Measurements from ENCODE around the gene STK40.

Gene STK40

DNA sequence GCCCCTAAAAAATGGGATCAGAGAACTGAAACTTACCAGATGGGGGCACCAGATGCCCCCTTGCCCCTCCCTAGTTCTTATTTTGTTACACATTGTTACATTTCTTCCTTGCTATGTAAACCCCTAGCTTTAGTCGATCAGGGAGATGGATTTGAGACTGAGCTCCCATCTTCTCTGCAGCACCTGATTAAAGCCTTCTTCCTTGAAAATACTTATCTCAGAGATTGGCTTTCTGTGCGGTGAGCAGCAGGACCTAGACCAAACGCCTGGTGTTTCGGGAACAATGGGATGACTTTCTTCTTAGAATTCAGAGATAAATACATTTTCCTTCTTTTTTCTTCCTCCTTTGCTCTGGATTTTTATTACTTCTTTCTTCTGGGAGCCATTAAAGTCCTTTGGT is 28.7 kb upstream of the STK40 start:
- H3K4me3 ChIP-seq (ENCODE audit: low read depth, low read length): no peak overlapping the region
- ChIA-PET CTCF (interaction anchor here (1.3 to 5.7 kb wide), 4 partner anchors 9 to 114 kb away, joined by 3 to 42 read pairs (median 5); partner anchors contain the start of gene STK40), POLR2A (no interaction called here)
- no peak for DNase-seq (ENCODE audit: low read depth, low spot score)
- TF ChIP-seq, protein P1, sequence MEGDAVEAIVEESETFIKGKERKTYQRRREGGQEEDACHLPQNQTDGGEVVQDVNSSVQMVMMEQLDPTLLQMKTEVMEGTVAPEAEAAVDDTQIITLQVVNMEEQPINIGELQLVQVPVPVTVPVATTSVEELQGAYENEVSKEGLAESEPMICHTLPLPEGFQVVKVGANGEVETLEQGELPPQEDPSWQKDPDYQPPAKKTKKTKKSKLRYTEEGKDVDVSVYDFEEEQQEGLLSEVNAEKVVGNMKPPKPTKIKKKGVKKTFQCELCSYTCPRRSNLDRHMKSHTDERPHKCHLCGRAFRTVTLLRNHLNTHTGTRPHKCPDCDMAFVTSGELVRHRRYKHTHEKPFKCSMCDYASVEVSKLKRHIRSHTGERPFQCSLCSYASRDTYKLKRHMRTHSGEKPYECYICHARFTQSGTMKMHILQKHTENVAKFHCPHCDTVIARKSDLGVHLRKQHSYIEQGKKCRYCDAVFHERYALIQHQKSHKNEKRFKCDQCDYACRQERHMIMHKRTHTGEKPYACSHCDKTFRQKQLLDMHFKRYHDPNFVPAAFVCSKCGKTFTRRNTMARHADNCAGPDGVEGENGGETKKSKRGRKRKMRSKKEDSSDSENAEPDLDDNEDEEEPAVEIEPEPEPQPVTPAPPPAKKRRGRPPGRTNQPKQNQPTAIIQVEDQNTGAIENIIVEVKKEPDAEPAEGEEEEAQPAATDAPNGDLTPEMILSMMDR (IDR thresholded peaks at IDR 0.05; ENCODE audit: insufficient read depth, low read length, missing control alignments): no peak

DNA sequence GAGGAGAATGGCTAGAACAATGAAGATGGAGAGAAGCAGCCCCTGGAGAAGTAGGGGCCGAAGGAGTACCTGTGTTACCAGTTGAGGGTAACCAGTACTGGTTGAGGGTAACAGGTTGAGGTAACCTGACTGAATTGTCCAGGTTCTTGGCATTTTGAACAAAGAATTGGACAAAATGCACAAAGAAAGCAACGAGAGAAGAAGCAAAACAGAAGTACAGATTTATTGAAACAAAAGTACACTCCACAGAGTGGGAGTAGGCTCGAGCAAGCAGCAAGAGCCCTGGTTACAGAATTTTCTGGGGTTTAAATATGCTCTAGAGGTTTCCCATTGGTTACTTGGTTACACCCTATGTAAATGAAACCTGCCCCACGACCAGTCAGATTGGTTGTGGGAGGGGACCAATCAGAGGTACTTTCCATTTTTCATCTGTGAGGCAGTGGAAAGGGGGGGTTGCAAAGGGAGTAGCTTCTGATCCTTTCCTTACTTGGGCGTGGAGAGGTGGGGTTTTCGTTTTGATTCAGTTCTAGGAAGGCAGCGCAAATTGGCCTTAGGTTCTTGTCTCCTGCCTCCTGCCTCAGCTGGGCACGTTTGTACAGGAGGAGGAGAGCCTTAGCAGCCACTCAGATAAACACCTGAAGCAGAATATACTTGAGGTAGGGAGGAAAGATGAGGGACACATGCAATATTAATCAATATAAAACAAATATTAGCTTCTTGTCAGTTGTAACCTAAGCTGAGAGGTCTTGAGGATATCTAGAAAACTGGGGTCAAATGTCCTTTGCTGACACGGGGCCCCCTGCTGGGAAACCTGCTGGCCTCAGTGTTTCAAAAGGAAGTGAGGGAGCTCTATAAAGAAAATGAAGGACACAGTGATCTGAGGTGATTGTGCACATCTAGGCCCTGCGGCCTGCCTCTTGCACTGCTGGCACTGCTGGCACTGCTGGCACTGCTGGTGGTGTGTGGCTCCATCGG is 26.2 kb upstream of the STK40 start:
- no peak overlapping the region for H3K4me3 ChIP-seq (ENCODE audit: low read depth, low read length)
- CTCF ChIA-PET: interaction anchor here (0.6 to 5.7 kb wide), 8 partner anchors 8 to 240 kb away, joined by 3 to 42 read pairs (median 5); no protein-coding TSS in a partner anchor
- no peak for DNase-seq (ENCODE audit: low read depth, low spot score)
- TF ChIP-seq, protein P1 (IDR thresholded peaks at IDR 0.05; ENCODE audit: insufficient read depth, low read length, missing control alignments): no peak
- POLR2A ChIA-PET: no interaction called here

DNA sequence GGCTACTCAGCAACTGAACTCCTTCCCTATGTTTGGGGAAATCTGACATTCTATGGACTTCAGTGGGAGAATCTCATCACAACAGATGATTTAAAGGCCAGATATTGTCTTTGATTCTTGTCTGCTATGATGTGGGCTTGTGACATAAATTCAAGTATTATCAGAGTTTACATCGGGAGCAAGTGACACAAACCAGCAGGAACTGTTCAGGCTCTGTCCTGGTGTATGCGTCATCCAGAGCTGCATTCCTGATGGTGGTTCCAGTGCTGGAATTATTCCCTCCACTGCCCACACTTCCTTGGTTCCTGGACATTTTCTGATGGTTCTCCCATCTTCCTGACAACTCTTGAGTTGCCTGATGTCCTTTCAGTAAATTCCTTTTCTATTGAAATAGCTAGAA is 22.8 kb upstream of the STK40 start:
- CTCF ChIA-PET: interaction anchor here (0.6 to 2.5 kb wide), 8 partner anchors 9 to 108 kb away, joined by 3 to 13 read pairs (median 6); no protein-coding TSS in a partner anchor
- TF ChIP-seq, protein P1 (IDR thresholded peaks at IDR 0.05; ENCODE audit: insufficient read depth, low read length, missing control alignments): no peak
- POLR2A ChIA-PET: interaction anchor here (1.0 kb wide), 1 partner anchor 22 kb away, joined by 4 read pairs; no protein-coding TSS in a partner anchor
- H3K4me3 ChIP-seq (ENCODE audit: low read depth, low read length): no peak overlapping the region
- no peak for DNase-seq (ENCODE audit: low read depth, low spot score)

DNA sequence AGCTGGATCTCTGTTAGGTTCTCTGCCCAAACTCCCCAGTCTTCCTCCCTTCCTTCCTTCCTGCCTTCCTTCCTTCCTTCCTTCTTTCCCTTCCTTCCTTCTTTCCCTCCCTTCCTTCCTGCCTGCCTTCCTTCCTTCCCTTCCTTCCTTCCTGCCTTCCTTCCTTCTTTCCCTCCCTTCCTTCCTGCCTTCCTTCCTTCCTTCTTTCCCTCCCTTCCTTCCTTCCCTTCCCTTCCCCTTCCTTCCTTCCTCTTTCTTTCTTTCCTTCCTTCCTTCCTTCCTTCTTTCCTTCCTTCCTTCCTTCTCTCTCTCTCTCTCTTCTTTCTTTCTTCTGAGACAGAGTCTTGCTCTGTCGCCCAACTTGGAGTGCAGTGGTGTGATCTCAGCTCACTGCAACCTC is 20.7 kb upstream of the STK40 start:
- no peak overlapping the region for H3K4me3 ChIP-seq (ENCODE audit: low read depth, low read length)
- TF ChIP-seq, protein P1 (IDR thresholded peaks at IDR 0.05; ENCODE audit: insufficient read depth, low read length, missing control alignments): no peak
- ChIA-PET CTCF (interaction anchor here (1.2 to 2.0 kb wide), 2 partner anchors 8 to 14 kb away, joined by 4 to 6 read pairs; no protein-coding TSS in a partner anchor), POLR2A (no interaction called here)
- DNase-seq (ENCODE audit: low read depth, low spot score): no peak

DNA sequence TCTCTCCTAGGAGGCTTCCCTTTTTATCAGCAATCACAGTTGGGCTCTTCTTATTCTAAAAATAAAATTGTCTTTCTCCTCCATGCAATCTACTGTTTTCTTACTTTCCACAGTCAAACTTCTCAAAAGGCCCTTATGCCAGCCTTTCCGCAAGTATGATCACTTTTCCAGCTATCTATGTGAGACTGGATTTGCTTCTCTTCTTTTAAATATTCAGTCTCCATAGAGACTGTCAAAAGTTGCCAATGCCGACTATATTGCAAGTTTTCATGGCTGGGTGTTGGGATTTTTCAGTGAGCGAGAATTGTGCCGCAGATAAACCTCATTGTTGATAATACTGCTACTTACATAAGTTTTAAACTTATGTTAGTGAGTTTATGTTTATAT is 16.8 kb upstream of the STK40 start:
- no peak overlapping the region for H3K4me3 ChIP-seq (ENCODE audit: low read depth, low read length)
- ChIA-PET CTCF (no interaction called here), POLR2A (interaction anchor here (0.5 kb wide), 1 partner anchor 1137 kb away, joined by 3 read pairs; no protein-coding TSS in a partner anchor)
- no peak for DNase-seq (ENCODE audit: low read depth, low spot score)
- TF ChIP-seq, protein P1 (IDR thresholded peaks at IDR 0.05; ENCODE audit: insufficient read depth, low read length, missing control alignments): no peak

Measured in AG04449 (cell line).